Measurements from ENCODE around the gene KCNN2. TPM values are rescaled to one million over a fixed set of nuclear protein-coding genes. Genes with fewer than 3 reads are reported as not detected.

The KCNN2 gene
- total RNA-seq, 1 donor: not detected

GRCh38 chr5:114450437-114450836 lies 88.6 kb downstream of the KCNN2 start:
- no peaks in the 10 kb centered on the region for H3K27me3 ChIP-seq (ENCODE audit: insufficient read depth, low read length)
- H2AFZ ChIP-seq (ENCODE audit: low read length): peak overlapping the region; percentile 35
- no peaks in the 10 kb centered on the region for H3K36me3 ChIP-seq (ENCODE audit: insufficient read depth, low read length)
- H3K9me3 ChIP-seq (ENCODE audit: low read depth, low read length): no peaks in the 10 kb centered on the region
- no peaks in the 10 kb centered on the region for H4K20me1 ChIP-seq (ENCODE audit: insufficient read depth, low read length)
- H3K27ac ChIP-seq (ENCODE audit: low read depth, low read length): no peak overlapping the region
- no peak for TF ChIP-seq CTCF (IDR thresholded peaks at IDR 0.05; ENCODE audit: extremely low read depth, low read depth, low read length)
- no peaks in the 10 kb centered on the region for H3K79me2 ChIP-seq (ENCODE audit: insufficient read depth, low read length)
- no peak overlapping the region for H3K4me3 ChIP-seq (ENCODE audit: insufficient read depth, low read length)
- peak overlapping the region; percentile 62 for H3K4me2 ChIP-seq (ENCODE audit: insufficient read depth, low read length)
- DNase-seq (ENCODE audit: insufficient read length, low spot score, missing footprints): no peak
- no peaks in the 10 kb centered on the region for H3K4me1 ChIP-seq (ENCODE audit: insufficient read depth, low read length)

DNA sequence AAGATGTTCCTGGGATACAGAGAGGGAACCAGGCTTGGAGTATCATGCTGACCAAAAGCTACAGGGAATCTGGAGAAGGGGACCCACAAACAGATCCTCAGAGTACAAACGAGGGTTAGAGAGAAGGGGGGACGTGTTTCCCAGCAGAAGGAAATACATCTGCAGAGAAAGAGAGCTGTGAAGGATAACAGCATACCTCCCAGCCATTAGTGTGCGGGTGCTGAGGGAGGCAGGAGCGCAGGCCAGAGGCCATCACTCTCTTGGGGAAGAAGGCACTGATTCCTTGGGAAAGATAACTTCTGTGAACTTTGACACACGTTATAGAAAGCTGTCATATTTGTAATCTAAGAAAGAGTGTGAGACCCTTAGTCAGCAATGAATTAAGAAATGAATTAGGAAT lies 96.9 kb downstream of the KCNN2 start:
- no peaks in the 10 kb centered on the region for H4K20me1 ChIP-seq (ENCODE audit: insufficient read depth, low read length)
- TF ChIP-seq CTCF (IDR thresholded peaks at IDR 0.05; ENCODE audit: extremely low read depth, low read depth, low read length): no peak
- H3K9me3 ChIP-seq (ENCODE audit: low read depth, low read length): no peaks in the 10 kb centered on the region
- no peak for DNase-seq (ENCODE audit: insufficient read length, low spot score, missing footprints)
- no peaks in the 10 kb centered on the region for H3K79me2 ChIP-seq (ENCODE audit: insufficient read depth, low read length)
- no peaks in the 10 kb centered on the region for H3K36me3 ChIP-seq (ENCODE audit: insufficient read depth, low read length)
- H3K27me3 ChIP-seq (ENCODE audit: insufficient read depth, low read length): no peaks in the 10 kb centered on the region
- H2AFZ ChIP-seq (ENCODE audit: low read length): no peak overlapping the region
- H3K4me2 ChIP-seq (ENCODE audit: insufficient read depth, low read length): no peak overlapping the region
- H3K4me1 ChIP-seq (ENCODE audit: insufficient read depth, low read length): no peaks in the 10 kb centered on the region
- H3K27ac ChIP-seq (ENCODE audit: low read depth, low read length): no peak overlapping the region
- no peak overlapping the region for H3K4me3 ChIP-seq (ENCODE audit: insufficient read depth, low read length)

GRCh38 chr5:114467171-114467570 lies 105.3 kb downstream of the KCNN2 start:
- Histone ChIP-seq H3K4me1 (ENCODE audit: insufficient read depth, low read length) (no peaks in the 10 kb centered on the region), H3K9me3 (ENCODE audit: low read depth, low read length) (no peaks in the 10 kb centered on the region), H3K4me3 (ENCODE audit: insufficient read depth, low read length) (no peak overlapping the region), H2AFZ (ENCODE audit: low read length) (no peak overlapping the region), H3K27ac (ENCODE audit: low read depth, low read length) (no peak overlapping the region), H4K20me1 (ENCODE audit: insufficient read depth, low read length) (no peaks in the 10 kb centered on the region), H3K79me2 (ENCODE audit: insufficient read depth, low read length) (no peaks in the 10 kb centered on the region), H3K27me3 (ENCODE audit: insufficient read depth, low read length) (no peaks in the 10 kb centered on the region), H3K36me3 (ENCODE audit: insufficient read depth, low read length) (no peaks in the 10 kb centered on the region), H3K4me2 (ENCODE audit: insufficient read depth, low read length) (no peak overlapping the region)
- no peak for DNase-seq (ENCODE audit: insufficient read length, low spot score, missing footprints)
- TF ChIP-seq CTCF (IDR thresholded peaks at IDR 0.05; ENCODE audit: extremely low read depth, low read depth, low read length): no peak

DNA sequence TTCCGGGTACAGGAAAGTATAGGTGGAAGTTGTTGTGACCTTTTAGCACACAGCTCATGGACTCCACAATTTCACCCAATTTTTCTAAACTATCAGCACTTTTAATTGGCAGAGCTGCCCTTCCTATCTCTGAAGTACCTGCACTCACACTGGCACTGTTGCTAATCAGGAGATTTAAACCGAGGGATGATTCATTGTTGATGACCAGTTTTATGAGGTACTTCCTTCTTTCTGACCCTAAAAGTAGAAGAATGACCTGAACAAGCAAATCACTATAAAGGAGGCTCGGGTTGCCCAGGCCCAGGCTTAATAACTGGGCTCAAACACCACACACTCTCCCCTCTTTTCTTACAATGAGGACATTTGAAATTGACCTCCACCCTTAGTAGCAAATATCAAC lies 105.9 kb downstream of the KCNN2 start:
- H3K4me2 ChIP-seq (ENCODE audit: insufficient read depth, low read length): no peak overlapping the region
- H4K20me1 ChIP-seq (ENCODE audit: insufficient read depth, low read length): no peaks in the 10 kb centered on the region
- no peak overlapping the region for H3K27ac ChIP-seq (ENCODE audit: low read depth, low read length)
- H3K36me3 ChIP-seq (ENCODE audit: insufficient read depth, low read length): no peaks in the 10 kb centered on the region
- H3K9me3 ChIP-seq (ENCODE audit: low read depth, low read length): no peaks in the 10 kb centered on the region
- no peak for TF ChIP-seq CTCF (IDR thresholded peaks at IDR 0.05; ENCODE audit: extremely low read depth, low read depth, low read length)
- H3K4me3 ChIP-seq (ENCODE audit: insufficient read depth, low read length): no peak overlapping the region
- H2AFZ ChIP-seq (ENCODE audit: low read length): no peak overlapping the region
- no peak for DNase-seq (ENCODE audit: insufficient read length, low spot score, missing footprints)
- H3K4me1 ChIP-seq (ENCODE audit: insufficient read depth, low read length): no peaks in the 10 kb centered on the region
- H3K27me3 ChIP-seq (ENCODE audit: insufficient read depth, low read length): no peaks in the 10 kb centered on the region
- H3K79me2 ChIP-seq (ENCODE audit: insufficient read depth, low read length): no peaks in the 10 kb centered on the region
